H7 (cell line): Measurements from ENCODE around the gene NUAK1. TPM values are rescaled to one million over a fixed set of nuclear protein-coding genes. Genes with fewer than 3 reads are reported as not detected.

ENCODE experiments used
- DNase-seq: peaks from one replicate; pipeline ENCODE4 v3.0.0; 2012
- H3K27me3 ChIP-seq: 2 replicates; pipeline ENCODE4 v1.6.0; 2011; ENCODE audit warnings: mild to moderate bottlenecking, low read length; ENCODE audit not compliant: control insufficient read depth, insufficient read depth
- H3K36me3 ChIP-seq: replicated peaks from 2 replicates; pipeline ENCODE4 v1.5.1; 2011; ENCODE audit warnings: low read length; ENCODE audit not compliant: control insufficient read depth, insufficient read depth
- H3K4me3 ChIP-seq: 2 replicates; pipeline ENCODE4 v1.5.1; 2011; ENCODE audit warnings: low read depth, mild to moderate bottlenecking, control low read depth, low read length, moderate library complexity; ENCODE audit not compliant: insufficient read depth
- total RNA-seq: library from RNA; depleted of rRNA; stranded (reverse); fragments of >200 nt; shearing (Covaris generic); gene quantifications from 2 replicates; pipeline ENCODE4 v1.2.3, GENCODE V29; 2014

Gene NUAK1
- total RNA-seq, 1 experiment from 2014 or later: 23.1 TPM

- DNase-seq: no peak
- Histone ChIP-seq H3K4me3 (no peak overlapping the region), H3K36me3 (no peaks in the 10 kb centered on the region)
These were observed 8.2 kb downstream of the NUAK1 start for GRCh38 chr12:106130474-106131113.

GRCh38 chr12:106128585-106129328 lies 10.0 kb downstream of the NUAK1 start:
- Histone ChIP-seq H3K27me3 (no peaks in the 10 kb centered on the region), H3K4me3 (no peak overlapping the region), H3K36me3 (no peaks in the 10 kb centered on the region)
- DNase-seq: no peak

More at GRCh38 chr12:106130474-106131113, 8.2 kb downstream of the NUAK1 start:
- no peaks in the 10 kb centered on the region for H3K27me3 ChIP-seq

DNA sequence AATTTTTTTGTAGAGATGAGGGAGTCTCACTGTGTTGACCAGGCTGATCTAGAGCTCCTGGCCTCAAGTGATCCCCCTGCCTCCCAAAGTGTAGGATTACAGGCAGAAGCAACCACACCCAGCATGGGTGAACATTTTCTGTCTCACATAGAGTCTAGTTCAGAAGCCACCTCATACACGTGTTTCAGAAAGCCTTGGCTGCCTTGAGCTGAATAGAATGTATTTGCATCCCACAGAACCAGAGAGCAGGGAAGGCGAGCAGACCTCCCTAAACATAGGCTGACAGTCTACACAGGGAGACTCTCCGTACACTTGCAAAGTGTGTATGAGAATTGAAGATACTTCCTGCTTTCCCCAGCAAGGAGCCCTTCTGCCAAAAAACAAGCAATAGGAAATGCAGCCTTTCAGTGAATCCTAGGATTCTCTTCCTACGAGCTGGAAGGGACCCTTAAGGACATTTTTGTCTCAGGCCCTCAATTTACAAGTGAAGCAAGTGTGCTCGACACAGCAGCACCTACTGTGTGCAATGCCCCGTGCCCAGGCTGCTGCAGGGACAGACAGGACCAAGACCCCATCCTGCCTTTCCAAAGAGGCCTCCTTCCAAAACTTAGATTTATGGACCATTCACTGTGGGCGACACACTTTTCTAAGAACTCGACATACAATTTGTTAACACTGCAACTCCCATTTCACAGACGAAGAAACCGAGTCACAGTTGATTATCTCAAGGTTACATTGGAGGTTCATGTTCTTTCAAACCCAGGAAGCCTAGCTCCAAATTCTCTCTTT lies 11.2 kb downstream of the NUAK1 start:
- Histone ChIP-seq H3K36me3 (no peaks in the 10 kb centered on the region), H3K27me3 (no peaks in the 10 kb centered on the region), H3K4me3 (no peak overlapping the region)
- no peak for DNase-seq

- no peak for DNase-seq
- H3K4me3 ChIP-seq: no peak overlapping the region
- no peaks in the 10 kb centered on the region for H3K27me3 ChIP-seq
- H3K36me3 ChIP-seq: no peaks in the 10 kb centered on the region
These were observed 12.1 kb downstream of the NUAK1 start for GRCh38 chr12:106126441-106127337.

- Histone ChIP-seq H3K27me3 (no peaks in the 10 kb centered on the region), H3K36me3 (no peaks in the 10 kb centered on the region), H3K4me3 (no peak overlapping the region)
- DNase-seq: no peak
These were observed 13.2 kb downstream of the NUAK1 start for GRCh38 chr12:106125351-106126095.

- no peak for DNase-seq
- Histone ChIP-seq H3K36me3 (no peaks in the 10 kb centered on the region), H3K4me3 (no peak overlapping the region), H3K27me3 (no peaks in the 10 kb centered on the region)
These were observed 15.1 kb downstream of the NUAK1 start for GRCh38 chr12:106123551-106124081.

GRCh38 chr12:106123110-106123509 lies 15.6 kb downstream of the NUAK1 start:
- Histone ChIP-seq H3K36me3 (no peaks in the 10 kb centered on the region), H3K4me3 (no peak overlapping the region), H3K27me3 (no peaks in the 10 kb centered on the region)
- no peak for DNase-seq

- Histone ChIP-seq H3K27me3 (no peaks in the 10 kb centered on the region), H3K4me3 (no peak overlapping the region), H3K36me3 (no peaks in the 10 kb centered on the region)
- DNase-seq: no peak
These were observed 16.8 kb downstream of the NUAK1 start for GRCh38 chr12:106122004-106122403.

- H3K27me3 ChIP-seq: no peaks in the 10 kb centered on the region
- no peak for DNase-seq
- H3K36me3 ChIP-seq: no peaks in the 10 kb centered on the region
- no peak overlapping the region for H3K4me3 ChIP-seq
These were observed 18.1 kb downstream of the NUAK1 start for GRCh38 chr12:106120519-106121105.

- no peak overlapping the region for H3K4me3 ChIP-seq
- H3K27me3 ChIP-seq: no peaks in the 10 kb centered on the region
- H3K36me3 ChIP-seq: no peaks in the 10 kb centered on the region
- DNase-seq: no peak
These were observed 19.5 kb downstream of the NUAK1 start for GRCh38 chr12:106119301-106119700.

GRCh38 chr12:106118381-106119130 lies 20.2 kb downstream of the NUAK1 start:
- H3K36me3 ChIP-seq: no peaks in the 10 kb centered on the region
- no peaks in the 10 kb centered on the region for H3K27me3 ChIP-seq
- DNase-seq: no peak
- no peak overlapping the region for H3K4me3 ChIP-seq

GRCh38 chr12:106115440-106115839 lies 23.3 kb downstream of the NUAK1 start:
- no peaks in the 10 kb centered on the region for H3K36me3 ChIP-seq
- no peaks in the 10 kb centered on the region for H3K27me3 ChIP-seq
- H3K4me3 ChIP-seq: no peak overlapping the region
- DNase-seq: no peak
